Activated CD8-positive, alpha-beta memory T cell treated with anti-CD3 and anti-CD28 coated beads for 48 hours (primary cell): ENCODE results near the gene PPM1L.

Experiments used
- DNase-seq, 3 experiments: peaks; one replicate each; pipeline ENCODE4 v3.0.0-alpha.2; 2020; ENCODE audit warnings: low read depth in 2 of 3, low spot score in 2 of 3

The PPM1L gene

GRCh38 chr3:160921020-160921635 is 165.1 kb downstream of the PPM1L start:
- DNase-seq = no peak

- DNase-seq = no peak
These were observed 168.7 kb downstream of the PPM1L start for GRCh38 chr3:160924776-160925175.

GRCh38 chr3:160927620-160928019 is 171.6 kb downstream of the PPM1L start:
- DNase-seq = no peak

GRCh38 chr3:160928183-160928726 is 172.2 kb downstream of the PPM1L start:
- DNase-seq = no peak

- DNase-seq = no peak
These were observed 173.6 kb downstream of the PPM1L start for GRCh38 chr3:160929595-160929994.

- no peak for DNase-seq
These were observed 175.4 kb downstream of the PPM1L start for GRCh38 chr3:160931474-160931873.

GRCh38 chr3:160935413-160936095 is 179.5 kb downstream of the PPM1L start:
- no peak for DNase-seq

- peak in 2 of 3 experiments; percentile 32 to 44 for DNase-seq
These were observed 186.0 kb downstream of the PPM1L start for GRCh38 chr3:160941885-160942494.

GRCh38 chr3:160943996-160944395 is 188.0 kb downstream of the PPM1L start:
- no peak for DNase-seq

- DNase-seq = no peak
These were observed 189.3 kb downstream of the PPM1L start for GRCh38 chr3:160945336-160945735.

- DNase-seq = no peak
These were observed 192.2 kb downstream of the PPM1L start for GRCh38 chr3:160948273-160948672.

GRCh38 chr3:160949460-160949859 is 193.4 kb downstream of the PPM1L start:
- DNase-seq = no peak

GRCh38 chr3:160950542-160950941 is 194.5 kb downstream of the PPM1L start:
- DNase-seq = no peak

GRCh38 chr3:160950954-160951353 is 194.9 kb downstream of the PPM1L start:
- DNase-seq = no peak

GRCh38 chr3:160951642-160952487 is 195.8 kb downstream of the PPM1L start:
- DNase-seq = no peak

- no peak for DNase-seq
These were observed 197.7 kb downstream of the PPM1L start for GRCh38 chr3:160953686-160954085.

- no peak for DNase-seq
These were observed 200.8 kb downstream of the PPM1L start for GRCh38 chr3:160956785-160957184.

- no peak for DNase-seq
These were observed 204.5 kb downstream of the PPM1L start for GRCh38 chr3:160960568-160960967.

- no peak for DNase-seq
These were observed 207.9 kb downstream of the PPM1L start for GRCh38 chr3:160963949-160964348.

GRCh38 chr3:160968761-160969160 is 212.7 kb downstream of the PPM1L start:
- DNase-seq = no peak

GRCh38 chr3:160973067-160973809 is 217.2 kb downstream of the PPM1L start:
- no peak for DNase-seq
